Stomach (tissue), 9 donors: Measurements from ENCODE around the gene COL4A2. TPM values are rescaled to one million over a fixed set of nuclear protein-coding genes. Genes with fewer than 3 reads are reported as not detected.
A peak's percentile ranks its signal among the peaks of the same experiment; 100 is the strongest.

ENCODE experiments used
- DNase-seq, 2 donors: peaks; one replicate each; pipeline versions ENCODE4 v3.0.0 to v3.0.0-alpha.2; 2013 to 2019
- H3K27ac ChIP-seq, 5 donors: fragments of 200-600 bp in 4 of 5; sonication (generic) in 4 of 5; one replicate each; pipeline ENCODE4 v1.5.1; 2013 to 2019; ENCODE audit warnings: mild to moderate bottlenecking in 1 of 5, moderate library complexity in 1 of 5
- H3K27me3 ChIP-seq, 3 donors: fragments of 200-600 bp; sonication (generic); one replicate each; pipeline ENCODE4 v1.5.1; 2017 to 2019; ENCODE audit warnings: mixed run types in 1 of 3
- H3K36me3 ChIP-seq, 4 donors: fragments of 200-600 bp; sonication (generic); 1 replicate in 3 of 4; 2 replicates in 1 of 4; pipeline ENCODE4 v1.5.1; 2016 to 2019
- H3K4me1 ChIP-seq, 4 donors: fragments of 200-600 bp; sonication (generic); one replicate each; pipeline ENCODE4 v1.5.1; 2016 to 2019
- H3K4me3 ChIP-seq, 4 donors: fragments of 200-600 bp; sonication (generic) in 3 of 4; one replicate each; pipeline ENCODE4 v1.5.1; 2016 to 2019; ENCODE audit warnings: mild to moderate bottlenecking in 1 of 4
- H3K9me3 ChIP-seq, 4 donors: fragments of 200-600 bp; sonication (generic); one replicate each; pipeline ENCODE4 v1.5.1; 2016 to 2019
- EP300 ChIP-seq: sonication (generic); formaldehyde crosslinking; IDR thresholded peaks from one replicate; pipeline ENCODE4 v1.6.1; 2017; ENCODE audit warnings: antibody characterized with exemption
- POLR2A ChIP-seq, 4 donors: fragments of 450-650 bp; IDR thresholded peaks; one replicate each; pipeline ENCODE4 v1.6.1; 2016; ENCODE audit warnings: antibody characterized with exemption in 4 of 4, control low read depth in 2 of 4, mild to moderate bottlenecking in 1 of 4, moderate library complexity in 1 of 4
- POLR2AphosphoS5 ChIP-seq, 3 donors: sonication (generic); formaldehyde crosslinking; IDR thresholded peaks; one replicate each; pipeline ENCODE4 v1.6.1; 2016; ENCODE audit warnings: antibody characterized with exemption in 3 of 3
- WGBS, 5 donors: extraction: QIAGEN DNeasy Blood & Tissue Kit in 3 of 5; methylation state at CpG; one replicate each; pipeline versions ENCODE4 v1.1.5 to v1.1.7; 2013 to 2018; 5-methylcytosine and 5-hydroxymethylcytosine counted together
- intact Hi-C: fragments of 100-400 bp; cut with DNase I; formaldehyde crosslinking; loops from one replicate; pipeline ENCODE4 v1.15.1; 2023; ENCODE audit warnings: low total_unique reads
- polyA plus RNA-seq, 3 donors: library from polyadenylated mRNA; stranded (reverse); fragments of 200-250 nt; gene quantifications; one replicate each; pipeline ENCODE4 v1.2.3, GENCODE V29; 2013
- total RNA-seq, 5 donors: library from RNA; depleted of rRNA; stranded (reverse); fragments of >200 nt; gene quantifications; one replicate each; pipeline versions ENCODE4 v1.1.0 to v1.2.3, GENCODE V29; 2014 to 2016
- TF ChIP-seq, protein P1 (sequence below), 7 experiments: fragments of 450-650 bp in 4 of 7; fragments of 200-600 bp in 3 of 7; sonication (generic) in 3 of 7; IDR thresholded peaks; one replicate each; pipeline ENCODE4 v1.5.1; 2016 to 2019; ENCODE audit warnings: antibody characterized with exemption in 7 of 7, control low read depth in 2 of 7, mild to moderate bottlenecking in 1 of 7
- donor health status: healthy with polysubstance abuse.
- donor health status: Bipolar disorder and iron deficiency.
- donor health status: healthy.

Gene COL4A2
- total and polyA plus RNA-seq, 8 donors = 24.0 to 531 (median 214) TPM

DNA sequence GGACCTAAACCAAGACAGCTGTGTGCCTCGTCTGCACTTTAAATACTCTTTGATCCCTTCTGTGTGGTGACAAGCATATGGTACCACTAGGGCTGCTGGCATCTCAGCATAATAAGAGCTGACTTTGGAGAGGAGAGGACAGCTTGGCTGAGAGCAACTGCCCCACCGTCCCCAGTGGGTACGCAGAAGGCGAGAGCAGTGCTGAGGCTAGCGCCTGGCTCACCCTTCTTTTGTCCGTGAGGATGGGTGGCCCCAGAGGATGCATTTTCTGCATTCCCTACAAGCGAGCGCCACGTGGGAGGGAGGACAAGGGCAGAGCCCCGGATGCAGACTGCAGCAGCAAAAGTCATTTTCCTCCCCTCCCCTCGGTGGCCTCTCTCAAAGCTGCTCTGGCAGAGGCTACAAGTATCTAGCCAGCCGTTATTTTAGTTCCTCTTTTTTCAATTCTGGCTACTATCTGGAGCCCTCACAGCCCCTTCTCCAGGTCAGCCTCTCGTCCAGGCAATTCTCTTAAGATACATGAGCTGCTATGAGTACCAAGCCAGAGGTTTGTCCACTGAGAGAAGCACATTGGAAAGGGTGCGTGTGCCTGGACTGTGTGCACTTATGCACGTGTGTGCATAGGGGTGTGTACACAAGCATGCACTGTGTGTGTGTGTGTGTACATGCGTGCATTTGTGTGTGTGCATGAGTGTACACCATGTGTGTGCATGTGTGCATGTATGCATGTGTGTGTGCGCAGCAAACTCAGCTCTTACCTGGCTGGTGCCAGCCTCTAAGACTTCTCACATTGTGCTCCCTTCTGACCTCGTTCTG, 203.1 kb downstream of the COL4A2 start:
- DNase-seq = peak in 1 of 2 donors; percentile 62
- peaks cover 32 to 60% (median 46%) of the 10 kb centered on the region in 4 donors for H3K4me1 ChIP-seq
- 54 to 73% (median 67%) methylated on average over 17 to 18 of the region's 18 CpGs for WGBS, 5 donors
- H3K36me3 ChIP-seq = peaks cover 24 to 89% (median 83%) of the 10 kb centered on the region in 4 donors
- TF ChIP-seq POLR2A (IDR thresholded peaks at IDR 0.05) (no peak), EP300 (no peak), POLR2AphosphoS5 (IDR thresholded peaks at IDR 0.05) (no peak)
- TF ChIP-seq, protein P1, sequence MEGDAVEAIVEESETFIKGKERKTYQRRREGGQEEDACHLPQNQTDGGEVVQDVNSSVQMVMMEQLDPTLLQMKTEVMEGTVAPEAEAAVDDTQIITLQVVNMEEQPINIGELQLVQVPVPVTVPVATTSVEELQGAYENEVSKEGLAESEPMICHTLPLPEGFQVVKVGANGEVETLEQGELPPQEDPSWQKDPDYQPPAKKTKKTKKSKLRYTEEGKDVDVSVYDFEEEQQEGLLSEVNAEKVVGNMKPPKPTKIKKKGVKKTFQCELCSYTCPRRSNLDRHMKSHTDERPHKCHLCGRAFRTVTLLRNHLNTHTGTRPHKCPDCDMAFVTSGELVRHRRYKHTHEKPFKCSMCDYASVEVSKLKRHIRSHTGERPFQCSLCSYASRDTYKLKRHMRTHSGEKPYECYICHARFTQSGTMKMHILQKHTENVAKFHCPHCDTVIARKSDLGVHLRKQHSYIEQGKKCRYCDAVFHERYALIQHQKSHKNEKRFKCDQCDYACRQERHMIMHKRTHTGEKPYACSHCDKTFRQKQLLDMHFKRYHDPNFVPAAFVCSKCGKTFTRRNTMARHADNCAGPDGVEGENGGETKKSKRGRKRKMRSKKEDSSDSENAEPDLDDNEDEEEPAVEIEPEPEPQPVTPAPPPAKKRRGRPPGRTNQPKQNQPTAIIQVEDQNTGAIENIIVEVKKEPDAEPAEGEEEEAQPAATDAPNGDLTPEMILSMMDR (IDR thresholded peaks at IDR 0.05) = no peak
- H3K27ac ChIP-seq = peak overlapping the region in 3 of 5 donors; percentile 46 to 91 (median 63)
- no peak overlapping the region for H3K4me3 ChIP-seq
- no peaks in the 10 kb centered on the region for H3K27me3 ChIP-seq
- no peaks in the 10 kb centered on the region for H3K9me3 ChIP-seq
- intact Hi-C loops = no loop called here

DNA sequence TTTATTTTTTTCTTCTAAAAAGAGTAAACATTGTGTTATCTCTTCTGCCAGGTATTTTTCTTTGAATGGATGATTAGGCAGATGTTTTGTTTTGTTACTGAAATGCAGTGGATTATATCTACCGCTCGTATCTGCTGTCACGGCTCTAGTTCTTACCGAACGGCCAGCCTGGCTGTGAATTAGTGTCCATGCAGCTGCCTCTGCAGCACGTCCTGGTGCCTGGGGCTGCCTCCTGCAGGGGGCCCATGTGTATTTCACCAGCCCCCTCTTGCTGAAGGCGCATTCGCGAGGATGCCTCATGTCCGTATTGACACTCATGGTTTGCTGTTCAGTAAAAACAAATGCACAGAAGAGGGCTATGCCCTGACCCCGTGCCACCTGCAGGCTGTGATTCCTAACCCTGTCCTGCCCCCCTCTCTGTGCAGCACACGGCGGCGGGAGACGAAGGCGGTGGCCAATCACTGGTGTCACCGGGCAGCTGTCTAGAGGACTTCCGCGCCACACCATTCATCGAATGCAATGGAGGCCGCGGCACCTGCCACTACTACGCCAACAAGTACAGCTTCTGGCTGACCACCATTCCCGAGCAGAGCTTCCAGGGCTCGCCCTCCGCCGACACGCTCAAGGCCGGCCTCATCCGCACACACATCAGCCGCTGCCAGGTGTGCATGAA, 204.6 kb downstream of the COL4A2 start:
- no peaks in the 10 kb centered on the region for H3K9me3 ChIP-seq
- intact Hi-C loops = no loop called here
- H3K27me3 ChIP-seq = no peaks in the 10 kb centered on the region
- H3K27ac ChIP-seq = peak overlapping the region in 1 of 5 donors; percentile 25
- 88 to 92% (median 90%) methylated on average over 24 to 31 of the region's 31 CpGs for WGBS, 5 donors
- no peak for TF ChIP-seq POLR2AphosphoS5 (IDR thresholded peaks at IDR 0.05)
- no peak for TF ChIP-seq EP300
- TF ChIP-seq POLR2A (IDR thresholded peaks at IDR 0.05) = no peak
- no peak for DNase-seq
- H3K36me3 ChIP-seq = peaks cover 20 to 75% (median 69%) of the 10 kb centered on the region in 4 donors
- peaks cover 21 to 47% (median 34%) of the 10 kb centered on the region in 4 donors for H3K4me1 ChIP-seq
- no peak overlapping the region for H3K4me3 ChIP-seq

DNA sequence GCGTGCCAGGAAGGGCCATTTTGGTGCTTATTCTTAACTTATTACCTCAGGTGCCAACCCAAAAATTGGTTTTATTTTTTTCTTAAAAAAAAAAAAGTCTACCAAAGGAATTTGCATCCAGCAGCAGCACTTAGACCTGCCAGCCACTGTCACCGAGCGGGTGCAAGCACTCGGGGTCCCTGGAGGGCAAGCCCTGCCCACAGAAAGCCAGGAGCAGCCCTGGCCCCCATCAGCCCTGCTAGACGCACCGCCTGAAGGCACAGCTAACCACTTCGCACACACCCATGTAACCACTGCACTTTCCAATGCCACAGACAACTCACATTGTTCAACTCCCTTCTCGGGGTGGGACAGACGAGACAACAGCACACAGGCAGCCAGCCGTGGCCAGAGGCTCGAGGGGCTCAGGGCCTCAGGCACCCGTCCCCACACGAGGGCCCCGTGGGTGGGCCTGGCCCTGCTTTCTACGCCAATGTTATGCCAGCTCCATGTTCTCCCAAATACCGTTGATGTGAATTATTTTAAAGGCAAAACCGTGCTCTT, 205.2 kb downstream of the COL4A2 start:
- Histone ChIP-seq H3K36me3 (peaks cover 15 to 75% (median 64%) of the 10 kb centered on the region in 4 donors), H3K9me3 (no peaks in the 10 kb centered on the region), H3K27me3 (no peaks in the 10 kb centered on the region), H3K27ac (peak overlapping the region in 1 of 5 donors; percentile 9), H3K4me3 (no peak overlapping the region), H3K4me1 (peaks cover 14 to 42% (median 27%) of the 10 kb centered on the region in 4 donors)
- DNase-seq = no peak
- WGBS, 5 donors = 78 to 90% (median 89%) methylated on average over 16 to 17 of the region's 17 CpGs
- intact Hi-C loops = no loop called here
- TF ChIP-seq POLR2AphosphoS5 (IDR thresholded peaks at IDR 0.05) (no peak), EP300 (no peak), POLR2A (IDR thresholded peaks at IDR 0.05) (no peak)
- TF ChIP-seq, protein P1 (IDR thresholded peaks at IDR 0.05) = no peak

DNA sequence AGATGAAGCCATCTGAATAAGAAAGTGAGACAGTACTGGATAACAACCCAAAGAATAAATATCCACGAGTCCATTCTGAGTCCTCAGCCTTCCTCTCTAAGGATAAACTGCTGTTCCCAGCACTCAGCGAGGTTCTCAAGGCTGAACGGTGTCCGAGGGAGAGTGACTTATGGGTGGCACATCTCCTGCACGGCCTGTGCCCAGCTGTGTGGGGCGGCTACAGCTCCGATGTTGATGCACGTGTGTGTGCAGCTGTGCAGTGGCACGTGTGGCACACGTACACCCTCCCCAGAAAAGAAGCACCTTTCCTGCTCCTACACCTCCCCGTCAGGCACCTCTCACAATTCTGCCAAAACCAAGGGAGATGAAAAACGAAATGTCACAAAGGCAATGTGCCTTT, 209.4 kb downstream of the COL4A2 start:
- peaks cover 21 to 51% (median 43%) of the 10 kb centered on the region in 4 donors for H3K36me3 ChIP-seq
- H3K4me3 ChIP-seq = no peak overlapping the region
- intact Hi-C loops = no loop called here
- H3K27ac ChIP-seq = no peak overlapping the region
- no peaks in the 10 kb centered on the region for H3K27me3 ChIP-seq
- H3K9me3 ChIP-seq = no peaks in the 10 kb centered on the region
- WGBS, 5 donors = 78 to 84% (median 80%) methylated on average over 12 of the region's 12 CpGs
- peaks cover 20 to 42% (median 32%) of the 10 kb centered on the region in 4 donors for H3K4me1 ChIP-seq
- DNase-seq = no peak
- no peak for TF ChIP-seq EP300
- TF ChIP-seq POLR2A (IDR thresholded peaks at IDR 0.05) = no peak
- TF ChIP-seq POLR2AphosphoS5 (IDR thresholded peaks at IDR 0.05) = no peak
- TF ChIP-seq, protein P1 (IDR thresholded peaks at IDR 0.05) = no peak
